ENCODE results near the gene KIF26B. TPM values are rescaled to one million over a fixed set of nuclear protein-coding genes. Genes with fewer than 3 reads are reported as not detected.

KIF26B gene
- total RNA-seq, 1 donor from 2014 or later = 3.4 TPM

- no peak for DNase-seq (ENCODE audit: low spot score)
- Mint-ChIP-seq H3K27me3 (ENCODE audit: unreplicated experiment) (peaks cover 10% of the 10 kb centered on the region), H3K9me3 (ENCODE audit: unreplicated experiment) (no peaks in the 10 kb centered on the region), H3K4me3 (ENCODE audit: unreplicated experiment) (no peak overlapping the region), H3K27ac (ENCODE audit: unreplicated experiment) (no peak overlapping the region), H3K36me3 (ENCODE audit: low read depth, unreplicated experiment) (peaks cover 11% of the 10 kb centered on the region), H3K4me1 (ENCODE audit: unreplicated experiment) (peaks cover 47% of the 10 kb centered on the region)
- TF ChIP-seq, protein P1, sequence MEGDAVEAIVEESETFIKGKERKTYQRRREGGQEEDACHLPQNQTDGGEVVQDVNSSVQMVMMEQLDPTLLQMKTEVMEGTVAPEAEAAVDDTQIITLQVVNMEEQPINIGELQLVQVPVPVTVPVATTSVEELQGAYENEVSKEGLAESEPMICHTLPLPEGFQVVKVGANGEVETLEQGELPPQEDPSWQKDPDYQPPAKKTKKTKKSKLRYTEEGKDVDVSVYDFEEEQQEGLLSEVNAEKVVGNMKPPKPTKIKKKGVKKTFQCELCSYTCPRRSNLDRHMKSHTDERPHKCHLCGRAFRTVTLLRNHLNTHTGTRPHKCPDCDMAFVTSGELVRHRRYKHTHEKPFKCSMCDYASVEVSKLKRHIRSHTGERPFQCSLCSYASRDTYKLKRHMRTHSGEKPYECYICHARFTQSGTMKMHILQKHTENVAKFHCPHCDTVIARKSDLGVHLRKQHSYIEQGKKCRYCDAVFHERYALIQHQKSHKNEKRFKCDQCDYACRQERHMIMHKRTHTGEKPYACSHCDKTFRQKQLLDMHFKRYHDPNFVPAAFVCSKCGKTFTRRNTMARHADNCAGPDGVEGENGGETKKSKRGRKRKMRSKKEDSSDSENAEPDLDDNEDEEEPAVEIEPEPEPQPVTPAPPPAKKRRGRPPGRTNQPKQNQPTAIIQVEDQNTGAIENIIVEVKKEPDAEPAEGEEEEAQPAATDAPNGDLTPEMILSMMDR (IDR thresholded peaks at IDR 0.05; ENCODE audit: unreplicated experiment) = no peak
Observed at GRCh38 chr1:245168906-245169305, 14.1 kb downstream of the KIF26B start.

GRCh38 chr1:245169376-245169775, 14.6 kb downstream of the KIF26B start:
- no peak overlapping the region for H3K27ac Mint-ChIP-seq (ENCODE audit: unreplicated experiment)
- peaks cover 45% of the 10 kb centered on the region for H3K4me1 Mint-ChIP-seq (ENCODE audit: unreplicated experiment)
- TF ChIP-seq, protein P1 (IDR thresholded peaks at IDR 0.05; ENCODE audit: unreplicated experiment) = no peak

GRCh38 chr1:245172026-245172425, 17.2 kb downstream of the KIF26B start:
- H3K4me1 Mint-ChIP-seq (ENCODE audit: unreplicated experiment) = peaks cover 22% of the 10 kb centered on the region
- H3K27me3 Mint-ChIP-seq (ENCODE audit: unreplicated experiment) = peaks cover 3% of the 10 kb centered on the region
- TF ChIP-seq, protein P1 (IDR thresholded peaks at IDR 0.05; ENCODE audit: unreplicated experiment) = no peak
- no peak overlapping the region for H3K4me3 Mint-ChIP-seq (ENCODE audit: unreplicated experiment)
- H3K9me3 Mint-ChIP-seq (ENCODE audit: unreplicated experiment) = no peaks in the 10 kb centered on the region
- DNase-seq (ENCODE audit: low spot score) = no peak
- peaks cover 8% of the 10 kb centered on the region for H3K36me3 Mint-ChIP-seq (ENCODE audit: low read depth, unreplicated experiment)
- H3K27ac Mint-ChIP-seq (ENCODE audit: unreplicated experiment) = no peak overlapping the region

More at GRCh38 chr1:245169376-245169775, 14.6 kb downstream of the KIF26B start:
- Mint-ChIP-seq H3K36me3 (ENCODE audit: low read depth, unreplicated experiment) (peaks cover 11% of the 10 kb centered on the region), H3K9me3 (ENCODE audit: unreplicated experiment) (no peaks in the 10 kb centered on the region), H3K4me3 (ENCODE audit: unreplicated experiment) (no peak overlapping the region), H3K27me3 (ENCODE audit: unreplicated experiment) (peaks cover 10% of the 10 kb centered on the region)
- DNase-seq (ENCODE audit: low spot score) = no peak

DNA sequence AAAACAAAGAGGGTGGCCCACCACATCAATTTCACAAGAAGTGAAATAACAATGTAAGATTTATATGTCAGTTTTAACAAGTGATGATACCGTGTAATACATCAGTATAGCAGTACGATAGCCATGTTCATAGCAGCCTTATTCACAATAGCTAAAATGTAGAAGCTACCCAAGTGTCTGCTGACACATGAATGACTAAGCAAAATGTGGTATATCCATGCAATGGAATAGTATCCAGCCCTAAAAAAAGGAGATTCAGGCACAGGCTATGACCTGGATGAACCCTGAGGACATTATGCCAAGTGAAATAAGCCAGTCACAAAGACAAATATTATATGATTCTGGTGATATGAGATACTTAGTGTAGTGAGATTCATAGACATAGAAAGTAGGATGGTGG, 18.0 kb downstream of the KIF26B start:
- no peaks in the 10 kb centered on the region for H3K9me3 Mint-ChIP-seq (ENCODE audit: unreplicated experiment)
- TF ChIP-seq, protein P1 (IDR thresholded peaks at IDR 0.05; ENCODE audit: unreplicated experiment) = no peak
- no peak overlapping the region for H3K4me3 Mint-ChIP-seq (ENCODE audit: unreplicated experiment)
- no peak overlapping the region for H3K27ac Mint-ChIP-seq (ENCODE audit: unreplicated experiment)
- H3K27me3 Mint-ChIP-seq (ENCODE audit: unreplicated experiment) = peaks cover 4% of the 10 kb centered on the region
- DNase-seq (ENCODE audit: low spot score) = no peak
- H3K4me1 Mint-ChIP-seq (ENCODE audit: unreplicated experiment) = peaks cover 18% of the 10 kb centered on the region
- peaks cover 8% of the 10 kb centered on the region for H3K36me3 Mint-ChIP-seq (ENCODE audit: low read depth, unreplicated experiment)

GRCh38 chr1:245173446-245174211, 18.8 kb downstream of the KIF26B start:
- no peak for DNase-seq (ENCODE audit: low spot score)
- no peaks in the 10 kb centered on the region for H3K9me3 Mint-ChIP-seq (ENCODE audit: unreplicated experiment)
- H3K4me1 Mint-ChIP-seq (ENCODE audit: unreplicated experiment) = peaks cover 15% of the 10 kb centered on the region
- H3K27me3 Mint-ChIP-seq (ENCODE audit: unreplicated experiment) = peaks cover 4% of the 10 kb centered on the region
- H3K4me3 Mint-ChIP-seq (ENCODE audit: unreplicated experiment) = no peak overlapping the region
- H3K27ac Mint-ChIP-seq (ENCODE audit: unreplicated experiment) = no peak overlapping the region
- TF ChIP-seq, protein P1 (IDR thresholded peaks at IDR 0.05; ENCODE audit: unreplicated experiment) = no peak
- H3K36me3 Mint-ChIP-seq (ENCODE audit: low read depth, unreplicated experiment) = peaks cover 8% of the 10 kb centered on the region
